SIG-M5 treated with dmso at 0.1 percent for 504 hours (cell line): ENCODE data around the gene FAM171A2.
"Not testable (repeated sequence)": the region's sequence is repeated elsewhere in the genome, so short reads cannot be mapped to it uniquely, and the experiment has no call there.

Experiments used
- DNase-seq: peaks from one replicate; lab custom pipeline; 2025; ENCODE audit not compliant: unreplicated experiment; lab: John Stamatoyannopoulos, UW

FAM171A2 gene

GRCh38 chr17:44363613-44364159, at the start of gene FAM171A2:
TSS of gene FAM171A2 (minus strand) at chr17:44363853. CDS start at chr17:44363714, 139 bp downstream.
- DNase-seq: no peak

- no peak for DNase-seq
These were observed 45.8 kb upstream of the FAM171A2 start for GRCh38 chr17:44409309-44410028.

GRCh38 chr17:44408786-44409185, 45.1 kb upstream of the FAM171A2 start:
- DNase-seq: no peak

GRCh38 chr17:44402564-44403172, 39.0 kb upstream of the FAM171A2 start:
- DNase-seq: no peak

GRCh38 chr17:44400226-44400847, 36.7 kb upstream of the FAM171A2 start:
- peak; percentile 33 for DNase-seq

- DNase-seq: no peak
These were observed 35.3 kb upstream of the FAM171A2 start for GRCh38 chr17:44398692-44399691.

- DNase-seq: no peak
These were observed 34.1 kb upstream of the FAM171A2 start for GRCh38 chr17:44397479-44398440.

- DNase-seq: no peak
These were observed 33.3 kb upstream of the FAM171A2 start for GRCh38 chr17:44396946-44397345.

- DNase-seq: no peak
These were observed 31.2 kb upstream of the FAM171A2 start for GRCh38 chr17:44394833-44395232.

GRCh38 chr17:44394112-44394511, 30.5 kb upstream of the FAM171A2 start:
- DNase-seq: not testable (repeated sequence)

- DNase-seq: no peak
These were observed 26.7 kb upstream of the FAM171A2 start for GRCh38 chr17:44390250-44390870.

GRCh38 chr17:44389723-44390202, 26.1 kb upstream of the FAM171A2 start:
- peak; percentile 75 for DNase-seq

- DNase-seq: no peak
These were observed 25.6 kb upstream of the FAM171A2 start, which contains the start of gene ITGA2B for GRCh38 chr17:44389281-44389680. TSS of gene ITGA2B (minus strand) at chr17:44389649. CDS start at chr17:44389473, 176 bp downstream.

GRCh38 chr17:44387804-44388203, 24.2 kb upstream of the FAM171A2 start:
- DNase-seq: no peak

- no peak for DNase-seq
These were observed 22.5 kb upstream of the FAM171A2 start for GRCh38 chr17:44386182-44386525.

- DNase-seq: peak; percentile 82
These were observed 21.9 kb upstream of the FAM171A2 start for GRCh38 chr17:44385287-44386181.

- DNase-seq: no peak
These were observed 21.2 kb upstream of the FAM171A2 start for GRCh38 chr17:44384823-44385286.
